Mesenchymal stem cell (in vitro differentiated cells and primary cell): Measurements from ENCODE around the gene DIP2C.

Experiments used
- DNase-seq: peaks from one replicate; pipeline ENCODE4 v3.0.0-alpha.2; 2013
- H2AFZ ChIP-seq: one replicate; pipeline ENCODE4 v1.6.1; 2013; ENCODE audit warnings: low read depth, mild to moderate bottlenecking, control low read depth, inconsistent platforms, low read length, moderate library complexity
- H2AK5ac ChIP-seq: 2 replicates; pipeline ENCODE4 v1.6.1; 2013; ENCODE audit warnings: low read length, moderate library complexity, mild to moderate bottlenecking, inconsistent platforms; ENCODE audit not compliant: severe bottlenecking
- H2BK120ac ChIP-seq: one replicate; pipeline ENCODE4 v1.6.1; 2013; ENCODE audit warnings: low read depth, mild to moderate bottlenecking, inconsistent platforms, low read length, moderate library complexity
- H2BK12ac ChIP-seq, 2 experiments: one replicate each; pipeline ENCODE4 v1.6.1; 2013; ENCODE audit warnings: inconsistent platforms in 2 of 2, low read length in 2 of 2, mild to moderate bottlenecking in 2 of 2, moderate library complexity in 2 of 2, control low read depth in 1 of 2
- H2BK15ac ChIP-seq: one replicate; pipeline ENCODE4 v1.6.1; 2013; ENCODE audit warnings: mild to moderate bottlenecking, low read depth, inconsistent platforms; ENCODE audit not compliant: poor library complexity, severe bottlenecking
- H2BK5ac ChIP-seq: 2 replicates; pipeline ENCODE4 v1.6.1; 2013; ENCODE audit warnings: low read depth, mild to moderate bottlenecking, low read length, control low read depth, inconsistent platforms; ENCODE audit not compliant: poor library complexity, severe bottlenecking
- H3K14ac ChIP-seq, 2 experiments: one replicate each; pipeline ENCODE4 v1.6.1; 2013; ENCODE audit warnings: inconsistent platforms in 2 of 2, low read length in 2 of 2, control low read depth in 1 of 2, mild to moderate bottlenecking in 1 of 2, moderate library complexity in 1 of 2
- H3K18ac ChIP-seq, 2 experiments: one replicate each; pipeline ENCODE4 v1.6.1; 2013; ENCODE audit warnings: inconsistent platforms in 2 of 2, low read length in 2 of 2, control low read depth in 1 of 2, low read depth in 1 of 2, mild to moderate bottlenecking in 1 of 2
- H3K23ac ChIP-seq, 2 experiments: one replicate each; pipeline ENCODE4 v1.6.1; 2013; ENCODE audit warnings: inconsistent platforms in 2 of 2, low read length in 2 of 2, mild to moderate bottlenecking in 2 of 2, moderate library complexity in 2 of 2, control low read depth in 1 of 2
- H3K27ac ChIP-seq: 2 replicates; pipeline ENCODE4 v1.5.1; 2013; ENCODE audit warnings: mild to moderate bottlenecking, moderate library complexity, low read length, control low read depth, inconsistent platforms; ENCODE audit not compliant: poor library complexity, severe bottlenecking
- H3K27me3 ChIP-seq, 2 experiments: 2 replicates each; pipeline versions ENCODE4 v1.6.1 to v1.7.0; 2013; ENCODE audit warnings: low read length in 2 of 2, mild to moderate bottlenecking in 2 of 2, moderate library complexity in 2 of 2, control low read depth in 1 of 2, inconsistent platforms in 1 of 2; ENCODE audit not compliant: control insufficient read depth in 1 of 2, insufficient read depth in 1 of 2
- H3K36me3 ChIP-seq, 2 experiments: 2 replicates each; pipeline versions ENCODE4 v1.6.1 to v1.7.0; 2013; ENCODE audit warnings: low read length in 2 of 2, control low read depth in 1 of 2, inconsistent platforms in 1 of 2, low read depth in 1 of 2, mild to moderate bottlenecking in 1 of 2; ENCODE audit not compliant: insufficient read depth in 2 of 2, control insufficient read depth in 1 of 2
- H3K4ac ChIP-seq, 2 experiments: one replicate each; pipeline ENCODE4 v1.6.1; 2013; ENCODE audit warnings: inconsistent platforms in 2 of 2, low read length in 2 of 2, mild to moderate bottlenecking in 2 of 2, moderate library complexity in 2 of 2, control low read depth in 1 of 2, low read depth in 1 of 2
- H3K4me1 ChIP-seq: 2 replicates; pipeline ENCODE4 v1.6.1; 2013; ENCODE audit warnings: low read depth, low read length, control low read depth; ENCODE audit not compliant: control insufficient read depth, insufficient read depth
- H3K4me2 ChIP-seq: 2 replicates; pipeline ENCODE4 v1.6.1; 2013; ENCODE audit warnings: low read length, mild to moderate bottlenecking, inconsistent platforms; ENCODE audit not compliant: poor library complexity, severe bottlenecking
- H3K4me3 ChIP-seq, 2 experiments: 2 replicates each; pipeline versions ENCODE4 v1.5.1 to v1.7.0; 2013; ENCODE audit warnings: low read length in 2 of 2, mild to moderate bottlenecking in 2 of 2, control low read depth in 1 of 2, low read depth in 1 of 2; ENCODE audit not compliant: insufficient read depth in 1 of 2
- H3K79me1 ChIP-seq: replicated peaks from 2 replicates; pipeline ENCODE4 v1.6.1; 2013; ENCODE audit warnings: mild to moderate bottlenecking, control low read depth, low read length, inconsistent platforms; ENCODE audit not compliant: poor library complexity, severe bottlenecking
- H3K9ac ChIP-seq: 2 replicates; pipeline ENCODE4 v1.7.0; 2013; ENCODE audit warnings: mild to moderate bottlenecking, low read length, moderate library complexity
- H3K9me3 ChIP-seq: 2 replicates; pipeline ENCODE4 v1.7.0; 2013; ENCODE audit warnings: mild to moderate bottlenecking, low read length; ENCODE audit not compliant: control insufficient read depth
- H4K8ac ChIP-seq: one replicate; pipeline ENCODE4 v1.6.1; 2013; ENCODE audit warnings: inconsistent platforms, mild to moderate bottlenecking, low read length, moderate library complexity
- H4K91ac ChIP-seq: one replicate; pipeline ENCODE4 v1.6.1; 2013; ENCODE audit warnings: mild to moderate bottlenecking, low read length, inconsistent platforms
- WGBS: methylation state at CpG from one replicate; pipeline ENCODE4 v1.1.7; 2013; ENCODE audit warnings: mixed read lengths; 5-methylcytosine and 5-hydroxymethylcytosine counted together

DIP2C gene

GRCh38 chr10:488081-488932 is 201.2 kb downstream of the DIP2C start:
- H3K18ac ChIP-seq: no peak overlapping the region
- H2BK15ac ChIP-seq: no peak overlapping the region
- H3K14ac ChIP-seq: no peak overlapping the region
- no peak overlapping the region for H4K91ac ChIP-seq
- no peak overlapping the region for H2BK5ac ChIP-seq
- no peak overlapping the region for H3K4me2 ChIP-seq
- peaks cover 49% of the 10 kb centered on the region for H3K79me1 ChIP-seq
- H3K27ac ChIP-seq: no peak overlapping the region
- H3K23ac ChIP-seq: no peak overlapping the region
- H3K4me1 ChIP-seq: peaks cover 20% of the 10 kb centered on the region
- H3K4ac ChIP-seq: no peak overlapping the region
- no peak overlapping the region for H4K8ac ChIP-seq
- WGBS: 98% methylated on average over 21 of the region's 21 CpGs
- DNase-seq: no peak
- no peak overlapping the region for H2BK120ac ChIP-seq
- no peak overlapping the region for H3K4me3 ChIP-seq
- no peak overlapping the region for H2AK5ac ChIP-seq
- no peak overlapping the region for H2AFZ ChIP-seq
- H2BK12ac ChIP-seq: no peak overlapping the region
- H3K9me3 ChIP-seq: no peaks in the 10 kb centered on the region
- no peaks in the 10 kb centered on the region for H3K27me3 ChIP-seq
- no peak overlapping the region for H3K9ac ChIP-seq
- peaks cover 3 to 9% of the 10 kb centered on the region in 2 experiments for H3K36me3 ChIP-seq

- Histone ChIP-seq H3K4me1 (peaks cover 22% of the 10 kb centered on the region), H3K23ac (no peak overlapping the region), H2BK12ac (no peak overlapping the region), H3K18ac (no peak overlapping the region), H3K9ac (no peak overlapping the region), H4K8ac (no peak overlapping the region), H2BK15ac (no peak overlapping the region), H2BK5ac (no peak overlapping the region), H4K91ac (no peak overlapping the region), H2AFZ (no peak overlapping the region), H3K36me3 (peaks cover 10 to 21% of the 10 kb centered on the region in 2 experiments), H2AK5ac (no peak overlapping the region), H3K27me3 (no peaks in the 10 kb centered on the region), H2BK120ac (no peak overlapping the region), H3K79me1 (peaks cover 51% of the 10 kb centered on the region), H3K14ac (no peak overlapping the region), H3K4me2 (no peak overlapping the region), H3K27ac (no peak overlapping the region), H3K9me3 (no peaks in the 10 kb centered on the region), H3K4me3 (no peak overlapping the region), H3K4ac (no peak overlapping the region)
- no peak for DNase-seq
- WGBS: 91% methylated on average over 15 of the region's 17 CpGs
Measured at GRCh38 chr10:486666-487322, 202.7 kb downstream of the DIP2C start.

GRCh38 chr10:486206-486605 is 203.3 kb downstream of the DIP2C start:
- Histone ChIP-seq H4K91ac (no peak overlapping the region), H3K18ac (no peak overlapping the region), H3K4me3 (no peak overlapping the region), H4K8ac (no peak overlapping the region), H3K79me1 (peaks cover 48% of the 10 kb centered on the region), H2BK120ac (no peak overlapping the region), H2BK5ac (no peak overlapping the region), H3K23ac (no peak overlapping the region), H2BK12ac (no peak overlapping the region), H3K4ac (no peak overlapping the region), H3K9me3 (no peaks in the 10 kb centered on the region), H3K14ac (no peak overlapping the region), H3K4me2 (no peak overlapping the region), H2BK15ac (no peak overlapping the region), H3K4me1 (peaks cover 24% of the 10 kb centered on the region), H3K27ac (no peak overlapping the region), H3K9ac (no peak overlapping the region), H3K36me3 (peaks cover 13 to 25% of the 10 kb centered on the region in 2 experiments), H3K27me3 (no peaks in the 10 kb centered on the region), H2AK5ac (no peak overlapping the region), H2AFZ (no peak overlapping the region)
- WGBS: 78% methylated on average over 9 of the region's 11 CpGs
- DNase-seq: no peak

- Histone ChIP-seq H3K4me2 (no peak overlapping the region), H4K8ac (no peak overlapping the region), H3K4ac (no peak overlapping the region), H3K18ac (no peak overlapping the region), H3K36me3 (peaks cover 15 to 25% of the 10 kb centered on the region in 2 experiments), H3K27me3 (no peaks in the 10 kb centered on the region), H3K9me3 (no peaks in the 10 kb centered on the region), H3K23ac (no peak overlapping the region), H2AK5ac (peak overlapping the region; percentile 6), H3K79me1 (peaks cover 46% of the 10 kb centered on the region), H3K4me1 (peaks cover 23% of the 10 kb centered on the region), H2BK120ac (no peak overlapping the region), H3K4me3 (no peak overlapping the region), H2AFZ (no peak overlapping the region), H3K14ac (no peak overlapping the region), H2BK5ac (no peak overlapping the region), H2BK15ac (no peak overlapping the region), H3K9ac (no peak overlapping the region), H3K27ac (no peak overlapping the region), H2BK12ac (no peak overlapping the region), H4K91ac (no peak overlapping the region)
- WGBS: 97% methylated on average over 7 of the region's 7 CpGs
- DNase-seq: no peak
Measured at GRCh38 chr10:485776-486175, 203.7 kb downstream of the DIP2C start.
